Smooth muscle cell (in vitro differentiated cells): Measurements from ENCODE around the gene FKBP15. TPM values are rescaled to one million over a fixed set of nuclear protein-coding genes. Genes with fewer than 3 reads are reported as not detected.

Experiments used
- DNase-seq: peaks from one replicate; lab custom pipeline; 2025; ENCODE audit not compliant: unreplicated experiment; lab: John Stamatoyannopoulos, UW
- H2AFZ ChIP-seq: fragments of 200-600 bp; sonication (generic); 2 replicates; pipeline ENCODE4 v1.6.0; 2016; ENCODE audit warnings: antibody characterized with exemption, low read depth, mild to moderate bottlenecking
- H3F3A ChIP-seq: fragments of 200-600 bp; sonication (generic); 2 replicates; pipeline ENCODE4 v1.6.0; 2017; ENCODE audit warnings: antibody characterized with exemption, low read depth
- H3K27ac ChIP-seq: fragments of 200-600 bp; sonication (generic); 2 replicates; pipeline ENCODE4 v1.5.1; 2016; ENCODE audit warnings: low read depth, mild to moderate bottlenecking
- H3K27me3 ChIP-seq: fragments of 200-600 bp; sonication (generic); 2 replicates; pipeline ENCODE4 v1.6.1; 2016; ENCODE audit warnings: low read depth, mild to moderate bottlenecking
- H3K36me3 ChIP-seq: fragments of 200-600 bp; sonication (generic); 2 replicates; pipeline ENCODE4 v1.5.1; 2016; ENCODE audit warnings: low read depth
- H3K4me1 ChIP-seq: fragments of 200-600 bp; sonication (generic); 2 replicates; pipeline ENCODE4 v1.5.1; 2016; ENCODE audit warnings: low read depth
- H3K4me2 ChIP-seq: fragments of 200-600 bp; sonication (generic); 2 replicates; pipeline ENCODE4 v1.6.0; 2016; ENCODE audit warnings: mild to moderate bottlenecking
- H3K4me3 ChIP-seq: fragments of 200-600 bp; sonication (generic); 2 replicates; pipeline ENCODE4 v1.5.1; 2016; ENCODE audit warnings: mild to moderate bottlenecking
- H3K79me2 ChIP-seq: fragments of 200-600 bp; sonication (generic); 2 replicates; pipeline ENCODE4 v1.6.0; 2016; ENCODE audit warnings: low read depth, mild to moderate bottlenecking
- H3K9ac ChIP-seq: fragments of 200-600 bp; sonication (generic); 2 replicates; pipeline ENCODE4 v1.6.0; 2016; ENCODE audit warnings: low read depth
- H3K9me3 ChIP-seq: fragments of 200-600 bp; sonication (generic); replicated peaks from 2 replicates; pipeline ENCODE4 v1.5.1; 2016; ENCODE audit warnings: low read depth
- H4K20me1 ChIP-seq: fragments of 200-600 bp; sonication (generic); 2 replicates; pipeline ENCODE4 v1.6.0; 2016; ENCODE audit warnings: low read depth
- CTCF ChIP-seq: fragments of 200-600 bp; sonication (generic); IDR thresholded peaks from 2 replicates; pipeline ENCODE4 v1.5.1; 2017; ENCODE audit warnings: borderline replicate concordance, mild to moderate bottlenecking, antibody characterized with exemption; ENCODE audit not compliant: insufficient read depth, poor library complexity, severe bottlenecking
- WGBS: methylation state at CpG from one replicate; pipeline ENCODE4 v1.1.7; 2016; ENCODE audit warnings: low lambda C conversion rate; 5-methylcytosine and 5-hydroxymethylcytosine counted together
- polyA plus RNA-seq: library from polyadenylated mRNA; unstranded; fragments of >200 nt; fragmentation: Nextera tagmentation; extraction: Ambion mirVana; gene quantifications from 2 replicates; pipeline ENCODE4 v1.2.1, GENCODE V29; 2016
- total RNA-seq: library from RNA; depleted of rRNA; stranded (reverse); fragments of >200 nt; gene quantifications from 2 replicates; pipeline ENCODE4 v1.2.3, GENCODE V29; 2014

Gene FKBP15
- total and polyA plus RNA-seq, 2 experiments from 2014 or later: 13.0 to 27.9 TPM

DNA sequence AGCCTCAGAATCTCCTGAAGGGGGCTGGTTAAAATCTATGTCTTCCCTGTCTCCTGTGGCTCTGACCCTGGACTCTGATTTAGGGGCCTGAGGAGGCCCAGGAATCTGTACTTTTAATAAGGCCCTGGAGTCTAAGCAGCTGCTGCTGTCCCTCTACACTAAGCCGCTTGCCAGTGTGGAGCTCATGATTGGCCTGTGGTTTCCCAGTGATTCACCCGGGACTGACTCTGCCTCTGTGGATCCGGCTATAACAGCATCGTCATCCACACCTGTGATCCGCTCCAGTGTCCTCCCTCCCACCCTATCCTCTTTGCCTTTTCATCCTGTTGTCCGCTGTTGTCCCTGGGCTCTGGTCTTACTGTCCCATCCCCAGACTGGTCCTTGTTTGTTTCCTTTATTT is 66.6 kb downstream of the FKBP15 start:
- 57% methylated on average over 6 of the region's 6 CpGs for WGBS
- no peak for DNase-seq
- no peak overlapping the region for H3K4me2 ChIP-seq
- no peak for TF ChIP-seq CTCF
- peaks cover 2% of the 10 kb centered on the region for H3K4me1 ChIP-seq
- no peak overlapping the region for H3K9ac ChIP-seq
- no peak overlapping the region for H2AFZ ChIP-seq
- no peaks in the 10 kb centered on the region for H3K36me3 ChIP-seq
- no peak overlapping the region for H3K27ac ChIP-seq
- H4K20me1 ChIP-seq: peaks cover 11% of the 10 kb centered on the region
- no peak overlapping the region for H3K4me3 ChIP-seq
- no peaks in the 10 kb centered on the region for H3K9me3 ChIP-seq
- H3F3A ChIP-seq: peaks cover 7% of the 10 kb centered on the region
- H3K79me2 ChIP-seq: no peaks in the 10 kb centered on the region
- H3K27me3 ChIP-seq: no peaks in the 10 kb centered on the region

DNA sequence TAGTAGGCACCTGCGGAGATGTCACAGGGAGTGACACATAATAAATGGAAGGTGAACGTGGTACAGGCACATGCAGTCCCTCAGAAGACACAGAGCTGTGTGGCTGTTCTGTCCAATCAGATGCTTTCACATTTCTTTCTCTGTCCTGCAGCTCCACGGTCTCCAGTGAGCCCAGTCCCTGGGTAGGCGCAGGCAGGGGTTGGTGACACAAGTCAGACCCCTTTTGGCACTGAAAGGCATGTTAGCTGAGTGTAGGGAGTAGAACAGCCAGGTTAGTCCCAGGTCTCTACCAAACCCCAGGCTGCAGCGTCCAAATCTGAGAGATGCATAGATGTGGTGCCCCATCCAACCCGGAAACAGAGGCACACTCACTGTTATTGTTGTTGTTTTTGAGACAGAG is 67.5 kb downstream of the FKBP15 start:
- TF ChIP-seq CTCF: no peak
- WGBS: 87% methylated on average over 6 of the region's 6 CpGs
- DNase-seq: no peak
- peaks cover 11% of the 10 kb centered on the region for H4K20me1 ChIP-seq
- H3F3A ChIP-seq: peaks cover 7% of the 10 kb centered on the region
- H3K4me2 ChIP-seq: no peak overlapping the region
- no peaks in the 10 kb centered on the region for H3K79me2 ChIP-seq
- H3K9ac ChIP-seq: no peak overlapping the region
- no peaks in the 10 kb centered on the region for H3K36me3 ChIP-seq
- H3K4me3 ChIP-seq: no peak overlapping the region
- no peaks in the 10 kb centered on the region for H3K9me3 ChIP-seq
- H3K27ac ChIP-seq: no peak overlapping the region
- H3K4me1 ChIP-seq: peaks cover 2% of the 10 kb centered on the region
- H2AFZ ChIP-seq: no peak overlapping the region
- no peaks in the 10 kb centered on the region for H3K27me3 ChIP-seq

DNA sequence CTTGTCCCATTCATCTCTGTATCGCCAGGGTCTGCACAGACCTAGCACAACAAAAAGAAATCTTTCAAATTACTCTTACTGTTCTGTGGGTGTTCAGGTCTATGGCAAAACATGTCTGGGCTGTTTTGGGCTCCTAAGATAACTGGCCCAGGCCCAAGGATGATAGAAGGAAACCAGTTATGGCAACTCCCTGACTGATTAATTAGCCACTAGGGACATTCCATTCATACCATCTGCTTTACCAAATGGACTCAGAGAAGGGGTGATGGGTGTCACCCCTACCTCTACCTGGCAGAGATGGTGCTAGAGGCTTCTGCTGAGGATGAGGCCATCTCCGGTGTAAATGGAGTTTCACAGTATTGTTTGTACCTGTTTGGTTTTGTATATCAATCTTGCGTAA is 68.4 kb downstream of the FKBP15 start:
- no peak overlapping the region for H3K4me3 ChIP-seq
- H3F3A ChIP-seq: peaks cover 7% of the 10 kb centered on the region
- no peaks in the 10 kb centered on the region for H3K9me3 ChIP-seq
- no peak overlapping the region for H3K27ac ChIP-seq
- H4K20me1 ChIP-seq: peaks cover 11% of the 10 kb centered on the region
- no peaks in the 10 kb centered on the region for H3K36me3 ChIP-seq
- H3K9ac ChIP-seq: no peak overlapping the region
- H3K27me3 ChIP-seq: no peaks in the 10 kb centered on the region
- no peak for TF ChIP-seq CTCF
- WGBS: 94% methylated on average over 3 of the region's 3 CpGs
- H3K4me2 ChIP-seq: no peak overlapping the region
- no peak overlapping the region for H2AFZ ChIP-seq
- no peak for DNase-seq
- peaks cover 2% of the 10 kb centered on the region for H3K4me1 ChIP-seq
- no peaks in the 10 kb centered on the region for H3K79me2 ChIP-seq

DNA sequence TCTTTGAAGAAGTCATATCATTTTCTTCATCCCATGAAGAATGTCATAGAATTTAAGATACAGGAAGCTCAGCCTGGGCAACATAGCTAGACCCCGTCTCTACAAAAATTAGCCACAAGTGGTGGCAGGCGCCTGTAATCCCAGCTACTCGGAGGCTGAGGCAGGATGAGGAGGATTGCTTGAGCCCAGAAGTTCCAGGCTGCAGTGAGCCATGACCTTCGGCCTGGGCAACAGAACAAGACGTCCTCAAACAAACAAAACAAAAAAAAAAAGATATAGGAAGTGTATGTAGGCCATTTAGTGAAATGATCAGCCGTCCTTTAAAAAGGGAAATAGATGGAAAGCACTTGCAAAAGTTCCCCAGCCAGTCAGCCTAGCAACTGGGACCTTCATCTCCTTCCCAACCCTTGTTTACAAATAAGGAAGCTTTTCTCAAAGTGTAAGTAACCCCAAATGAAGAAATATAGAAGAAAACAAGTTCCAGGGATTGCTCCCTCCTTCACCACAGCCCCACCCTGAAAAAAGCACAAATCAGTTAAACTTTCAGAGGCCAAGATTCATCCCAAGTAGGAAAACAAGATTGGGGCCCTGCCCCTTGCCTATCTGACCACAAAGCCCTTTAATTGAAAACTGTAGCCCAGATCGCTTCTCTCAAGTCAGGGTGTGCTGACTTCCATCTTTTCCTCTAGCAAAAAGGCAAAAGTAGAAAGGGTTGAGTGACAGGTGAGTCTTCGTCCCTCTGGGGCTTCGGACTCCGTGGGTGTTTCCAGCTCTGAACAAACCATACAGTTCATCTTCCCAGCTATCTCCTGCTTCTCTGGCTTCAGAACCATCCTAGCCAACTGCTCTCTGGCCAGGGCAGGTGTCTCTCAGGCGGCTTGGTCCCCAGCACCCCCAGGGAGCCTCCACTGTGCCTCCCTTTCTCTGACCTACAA is 69.1 kb downstream of the FKBP15 start:
- H3K27ac ChIP-seq: no peak overlapping the region

More for the DNA sequence above, 69.1 kb downstream of the FKBP15 start:
- WGBS: 83% methylated on average over 11 of the region's 11 CpGs
- DNase-seq: no peak
- no peaks in the 10 kb centered on the region for H3K9me3 ChIP-seq
- no peaks in the 10 kb centered on the region for H3K36me3 ChIP-seq
- TF ChIP-seq CTCF: no peak
- no peaks in the 10 kb centered on the region for H3K27me3 ChIP-seq
- H3K4me1 ChIP-seq: peaks cover 2% of the 10 kb centered on the region
- H3K4me3 ChIP-seq: peak overlapping the region; percentile 78
- peak overlapping the region; percentile 74 for H2AFZ ChIP-seq
- H3F3A ChIP-seq: peaks cover 7% of the 10 kb centered on the region
- peak overlapping the region; percentile 94 for H3K4me2 ChIP-seq
- peaks cover 11% of the 10 kb centered on the region for H4K20me1 ChIP-seq
- no peaks in the 10 kb centered on the region for H3K79me2 ChIP-seq
- peak overlapping the region; percentile 60 for H3K9ac ChIP-seq
